HCT116 (cell line): Measurements from ENCODE around the gene LRRC7. TPM values are rescaled to one million over a fixed set of nuclear protein-coding genes. Genes with fewer than 3 reads are reported as not detected.

Source experiments
- ATAC-seq: fragments of 200-7000 bp; cut with Tn5 transposase; 2 replicates; pipeline ENCODE4 v1.9.1; 2020; ENCODE audit warnings: mild to moderate bottlenecking, moderate library complexity
- BruUV-seq: library from RNA; stranded (reverse); fragments of 400-500 nt; replicated peaks from 2 replicates; lab custom pipeline; 2021; lab: Mats Ljungman, UMichigan
- CTCF ChIA-PET: fragments of 300-600 bp; sonication (Branson Sonifier 250); formaldehyde crosslinking; loops from one replicate; lab custom pipeline; 2021; ENCODE audit warnings: antibody characterized with exemption; lab: Charles Lee
- POLR2A ChIA-PET: fragments of 300-600, 350-600 bp; sonication (Branson Sonifier 250); formaldehyde crosslinking; loops from one replicate; lab custom pipeline; 2021; ENCODE audit warnings: antibody characterized with exemption; lab: Charles Lee
- RAD21 ChIA-PET, 2 experiments: fragments of 300-600 bp; sonication (Branson Sonifier 250); formaldehyde crosslinking; loops; one replicate each; lab custom pipeline; 2023; ENCODE audit warnings: low total read pairs in 2 of 2; ENCODE audit not compliant: uncharacterized antibody in 2 of 2, unreplicated experiment in 2 of 2, low non-redundant PET in 1 of 2; lab: Charles Lee
- DNase-seq: peaks from one replicate; pipeline ENCODE4 v3.0.0-alpha.2; 2010; ENCODE audit warnings: low read depth, low spot score
- H2AFZ ChIP-seq: fragments of 200-600 bp; shearing (Covaris generic), sonication (generic); 2 replicates; pipeline ENCODE4 v1.6.1; 2017; ENCODE audit warnings: low read depth, mixed run types, mixed read lengths, antibody characterized with exemption, low read length; ENCODE audit not compliant: poor library complexity, severe bottlenecking
- H3K27ac ChIP-seq: 2 replicates; pipeline ENCODE4 v1.5.1; 2012; ENCODE audit warnings: low read depth, low read length
- H3K27me3 ChIP-seq: fragments of 200-600 bp; sonication (generic); 2 replicates; pipeline ENCODE4 v1.6.1; 2016; ENCODE audit warnings: mixed run types, low read length, mixed read lengths; ENCODE audit not compliant: insufficient read depth
- H3K36me3 ChIP-seq, 2 experiments: fragments of 200-500 bp in 1 of 2; fragments of 200-600 bp in 1 of 2; sonication (Bioruptor generic) in 1 of 2; sonication (generic) in 1 of 2; 2 replicates each; pipeline versions ENCODE4 v1.5.1 to v1.6.1; 2014 to 2016; ENCODE audit warnings: low read length in 2 of 2, inconsistent platforms in 1 of 2, mixed read lengths in 1 of 2, mixed run types in 1 of 2; ENCODE audit not compliant: insufficient read depth in 2 of 2, control insufficient read depth in 1 of 2
- H3K4me1 ChIP-seq, 2 experiments: fragments of 200-600 bp in 1 of 2; sonication (generic) in 1 of 2; 2 replicates each; pipeline versions ENCODE4 v1.5.1 to v1.6.1; 2012 to 2017; ENCODE audit warnings: low read length in 2 of 2, inconsistent platforms in 1 of 2, mild to moderate bottlenecking in 1 of 2, mixed read lengths in 1 of 2, mixed run types in 1 of 2, moderate library complexity in 1 of 2; ENCODE audit not compliant: insufficient read depth in 2 of 2, control insufficient read depth in 1 of 2
- H3K4me2 ChIP-seq: fragments of 200-600 bp; sonication (generic); 2 replicates; pipeline ENCODE4 v1.6.1; 2017; ENCODE audit warnings: mixed run types, low read length, mixed read lengths
- H3K4me3 ChIP-seq, 2 experiments: fragments of 200-600 bp in 1 of 2; sonication (generic) in 1 of 2; replicated peaks in 1 of 2; 2 replicates each; pipeline ENCODE4 v1.5.1; 2011 to 2016; ENCODE audit warnings: low read length in 2 of 2, control low read depth in 1 of 2, low read depth in 1 of 2, mild to moderate bottlenecking in 1 of 2, mixed read lengths in 1 of 2, mixed run types in 1 of 2
- H3K79me2 ChIP-seq: fragments of 200-600 bp; sonication (generic); 2 replicates; pipeline ENCODE4 v1.6.1; 2017; ENCODE audit warnings: mild to moderate bottlenecking, mixed run types, low read length, moderate library complexity, mixed read lengths; ENCODE audit not compliant: insufficient read depth
- H3K9ac ChIP-seq: fragments of 200-600 bp; sonication (generic); 2 replicates; pipeline ENCODE4 v1.6.1; 2016; ENCODE audit warnings: low read length, mixed read lengths
- H3K9me2 ChIP-seq: fragments of 200-600 bp; sonication (generic), shearing (Covaris generic); 2 replicates; pipeline ENCODE4 v1.6.1; 2017; ENCODE audit warnings: mixed run types, mild to moderate bottlenecking, moderate library complexity; ENCODE audit not compliant: insufficient read depth
- H3K9me3 ChIP-seq, 2 experiments: fragments of 200-500 bp in 1 of 2; fragments of 200-600 bp in 1 of 2; sonication (Bioruptor generic) in 1 of 2; sonication (generic) in 1 of 2; 2 replicates each; pipeline ENCODE4 v1.6.1; 2014 to 2017; ENCODE audit warnings: low read length in 2 of 2, mixed read lengths in 2 of 2, inconsistent platforms in 1 of 2, low read depth in 1 of 2, mild to moderate bottlenecking in 1 of 2, mixed run types in 1 of 2, moderate library complexity in 1 of 2; ENCODE audit not compliant: control insufficient read depth in 1 of 2, insufficient read depth in 1 of 2
- H4K20me1 ChIP-seq: fragments of 200-600 bp; sonication (generic), shearing (Covaris generic); 2 replicates; pipeline ENCODE4 v1.6.1; 2017; ENCODE audit warnings: mixed run types, mild to moderate bottlenecking, moderate library complexity; ENCODE audit not compliant: insufficient read depth
- CBX3 ChIP-seq: IDR thresholded peaks from 2 replicates; pipeline ENCODE4 v1.6.1; 2012; ENCODE audit warnings: low read depth
- EGR1 ChIP-seq: IDR thresholded peaks from 2 replicates; pipeline ENCODE4 v1.6.1; 2012; ENCODE audit warnings: low read depth
- ELF1 ChIP-seq: IDR thresholded peaks from 2 replicates; pipeline ENCODE4 v1.6.1; 2012; ENCODE audit warnings: low read depth, borderline replicate concordance
- EZH2 ChIP-seq: fragments of 200-600 bp; sonication (generic); IDR thresholded peaks from 2 replicates; pipeline ENCODE4 v1.6.1; 2017; ENCODE audit warnings: antibody characterized with exemption, mixed run types
- FOSL1 ChIP-seq: IDR thresholded peaks from 2 replicates; pipeline ENCODE4 v1.6.1; 2012; ENCODE audit warnings: low read depth
- JUND ChIP-seq: IDR thresholded peaks from 2 replicates; pipeline ENCODE4 v1.6.1; 2012
- POLR2A ChIP-seq: IDR thresholded peaks from 2 replicates; pipeline ENCODE4 v1.7.0; 2011; ENCODE audit warnings: borderline replicate concordance; ENCODE audit not compliant: insufficient read depth, insufficient read length; ENCODE audit errors: extremely low read depth
- POLR2AphosphoS5 ChIP-seq: IDR thresholded peaks from 2 replicates; pipeline ENCODE4 v1.6.1; 2011; ENCODE audit warnings: mild to moderate bottlenecking, low read depth, low read length, moderate library complexity
- RAD21 ChIP-seq: IDR thresholded peaks from 2 replicates; pipeline ENCODE4 v1.6.1; 2012; ENCODE audit warnings: low read depth, mild to moderate bottlenecking
- SIN3A ChIP-seq: IDR thresholded peaks from 2 replicates; pipeline ENCODE4 v1.6.1; 2012; ENCODE audit warnings: low read depth
- SP1 ChIP-seq: IDR thresholded peaks from 2 replicates; pipeline ENCODE4 v1.6.1; 2012; ENCODE audit warnings: low read depth
- SRF ChIP-seq: IDR thresholded peaks from 2 replicates; pipeline ENCODE4 v1.6.1; 2012; ENCODE audit warnings: low read depth
- YY1 ChIP-seq: IDR thresholded peaks from 2 replicates; pipeline ENCODE4 v1.6.1; 2011; ENCODE audit warnings: low read length, low read depth, moderate library complexity, mild to moderate bottlenecking; ENCODE audit not compliant: insufficient replicate concordance; ENCODE audit errors: extremely low read depth
- ZFX ChIP-seq: fragments of 450-650 bp; IDR thresholded peaks from 2 replicates; pipeline ENCODE4 v1.6.1; 2017
- ZNF274 ChIP-seq: fragments of 200-500 bp; sonication (Bioruptor generic); IDR thresholded peaks from 2 replicates; pipeline ENCODE4 v1.6.1; 2014; ENCODE audit warnings: mild to moderate bottlenecking, low read depth, low read length, inconsistent platforms
- intact Hi-C: fragments of 100-400 bp; cut with micrococcal nuclease; formaldehyde crosslinking; loops from 2 replicates; pipeline ENCODE4 v1.10.0; 2022
- total RNA-seq: library from RNA; stranded (reverse); gene quantifications from one replicate; pipeline ENCODE4 v1.2.1, GENCODE V29; 2021; ENCODE audit not compliant: unreplicated experiment
- TF ChIP-seq, protein P1 (sequence below), 3 experiments: fragments of 200-600 bp in 1 of 3; sonication (generic) in 1 of 3; IDR thresholded peaks in 2 of 3; conservative IDR thresholded peaks in 1 of 3; 2 replicates each; pipeline ENCODE4 v1.5.1; 2012 to 2017; ENCODE audit warnings: low read depth in 2 of 3, low read length in 2 of 3, antibody characterized with exemption in 1 of 3, borderline replicate concordance in 1 of 3, control low read depth in 1 of 3, mild to moderate bottlenecking in 1 of 3, mixed read lengths in 1 of 3, mixed run types in 1 of 3, moderate library complexity in 1 of 3; ENCODE audit not compliant: insufficient read depth in 1 of 3
- TF ChIP-seq, protein P2 (sequence below): IDR thresholded peaks from 2 replicates; pipeline ENCODE4 v1.6.1; 2012
- TF ChIP-seq, protein P3 (sequence below): IDR thresholded peaks from 2 replicates; pipeline ENCODE4 v1.6.1; 2012; ENCODE audit warnings: low read depth

The LRRC7 gene
- total RNA-seq, 1 experiment from 2014 or later, result not detected

DNA sequence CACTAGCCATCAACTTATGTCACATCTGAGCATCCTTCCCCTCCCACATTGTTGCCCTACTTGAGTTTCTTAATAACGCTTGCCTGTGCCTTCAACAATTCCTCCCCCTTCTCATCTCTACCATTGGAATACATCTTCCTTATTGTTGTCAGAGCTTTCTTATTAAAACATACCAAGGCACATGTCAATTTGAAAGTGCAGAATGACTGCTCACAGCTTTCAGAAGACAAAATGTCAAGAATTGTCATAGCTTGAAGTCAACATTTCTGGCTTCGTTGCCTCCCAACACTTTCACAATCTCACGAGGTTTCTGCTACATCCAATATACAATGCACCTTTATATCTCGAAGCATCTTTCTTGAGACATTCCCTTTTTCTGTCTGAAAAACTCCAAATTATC, 279.9 kb downstream of the LRRC7 start:
- Histone ChIP-seq H3K36me3 (no peaks in the 10 kb centered on the region), H3K4me2 (no peak overlapping the region), H3K79me2 (no peaks in the 10 kb centered on the region), H4K20me1 (no peaks in the 10 kb centered on the region; the same call in 1 of the 2 replicates), H3K27ac (no peak overlapping the region), H3K4me1 (no peaks in the 10 kb centered on the region), H3K9me3 (no peaks in the 10 kb centered on the region), H2AFZ (no peak overlapping the region), H3K4me3 (no peak overlapping the region), H3K27me3 (peaks cover 27% of the 10 kb centered on the region), H3K9me2 (no peaks in the 10 kb centered on the region), H3K9ac (no peak overlapping the region)
- RAD21 ChIA-PET, result no interaction called here
- intact Hi-C loops, result no loop called here
- no peak for ATAC-seq
- BruUV-seq, result no TSS peak
- no peak for DNase-seq
- no peak for TF ChIP-seq JUND
- no peak for TF ChIP-seq FOSL1
- TF ChIP-seq POLR2AphosphoS5, result no peak
- no peak for TF ChIP-seq SRF
- CTCF ChIA-PET, result no interaction called here
- POLR2A ChIA-PET, result no interaction called here

DNA sequence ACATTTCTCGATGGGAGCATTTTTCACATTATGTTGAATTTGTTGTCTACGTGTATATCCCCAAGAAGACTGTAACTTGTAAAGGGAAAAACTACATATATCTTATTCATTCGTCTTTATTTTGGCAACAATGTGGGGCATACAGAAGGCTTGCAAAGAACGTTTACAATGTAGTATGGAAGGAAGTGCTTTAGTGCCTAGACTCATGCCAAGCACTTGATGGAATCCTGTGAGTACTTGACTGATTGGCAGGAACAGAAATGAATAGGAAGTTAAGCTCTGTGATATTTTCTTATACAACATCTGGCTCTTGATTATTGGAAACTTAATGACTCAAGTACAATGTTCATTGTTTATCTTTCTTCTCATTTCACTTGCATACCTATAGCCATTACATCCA, 284.4 kb downstream of the LRRC7 start:
- intact Hi-C loops, result no loop called here
- no peak for DNase-seq
- H3K4me3 ChIP-seq, result no peak overlapping the region
- H3K9me3 ChIP-seq, result no peaks in the 10 kb centered on the region
- no peak for ATAC-seq
- H3K27ac ChIP-seq, result no peak overlapping the region
- no peak overlapping the region for H3K4me2 ChIP-seq
- no peaks in the 10 kb centered on the region for H3K79me2 ChIP-seq
- RAD21 ChIA-PET, result no interaction called here
- CTCF ChIA-PET, result no interaction called here
- no peaks in the 10 kb centered on the region for H3K36me3 ChIP-seq
- POLR2A ChIA-PET, result no interaction called here
- BruUV-seq, result no TSS peak
- no peaks in the 10 kb centered on the region; the same call in 1 of the 2 replicates for H4K20me1 ChIP-seq
- H3K9ac ChIP-seq, result no peak overlapping the region
- H3K4me1 ChIP-seq, result no peaks in the 10 kb centered on the region
- H2AFZ ChIP-seq, result no peak overlapping the region
- H3K9me2 ChIP-seq, result no peaks in the 10 kb centered on the region
- H3K27me3 ChIP-seq, result peaks cover 15% of the 10 kb centered on the region
- TF ChIP-seq EGR1 (no peak), EZH2 (no peak), ZFX (no peak), ZNF274 (no peak), SRF (no peak), ELF1 (no peak), RAD21 (no peak), POLR2A (no peak), SP1 (no peak), POLR2AphosphoS5 (no peak), SIN3A (no peak), CBX3 (no peak), YY1 (no peak)
- TF ChIP-seq, protein P1, sequence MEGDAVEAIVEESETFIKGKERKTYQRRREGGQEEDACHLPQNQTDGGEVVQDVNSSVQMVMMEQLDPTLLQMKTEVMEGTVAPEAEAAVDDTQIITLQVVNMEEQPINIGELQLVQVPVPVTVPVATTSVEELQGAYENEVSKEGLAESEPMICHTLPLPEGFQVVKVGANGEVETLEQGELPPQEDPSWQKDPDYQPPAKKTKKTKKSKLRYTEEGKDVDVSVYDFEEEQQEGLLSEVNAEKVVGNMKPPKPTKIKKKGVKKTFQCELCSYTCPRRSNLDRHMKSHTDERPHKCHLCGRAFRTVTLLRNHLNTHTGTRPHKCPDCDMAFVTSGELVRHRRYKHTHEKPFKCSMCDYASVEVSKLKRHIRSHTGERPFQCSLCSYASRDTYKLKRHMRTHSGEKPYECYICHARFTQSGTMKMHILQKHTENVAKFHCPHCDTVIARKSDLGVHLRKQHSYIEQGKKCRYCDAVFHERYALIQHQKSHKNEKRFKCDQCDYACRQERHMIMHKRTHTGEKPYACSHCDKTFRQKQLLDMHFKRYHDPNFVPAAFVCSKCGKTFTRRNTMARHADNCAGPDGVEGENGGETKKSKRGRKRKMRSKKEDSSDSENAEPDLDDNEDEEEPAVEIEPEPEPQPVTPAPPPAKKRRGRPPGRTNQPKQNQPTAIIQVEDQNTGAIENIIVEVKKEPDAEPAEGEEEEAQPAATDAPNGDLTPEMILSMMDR (IDR thresholded peaks at IDR 0.05 in 2 of 3, conservative IDR thresholded peaks at IDR 0.05 in 1 of 3; ENCODE audit: borderline replicate concordance in 1 of 3, insufficient read depth in 1 of 3, low read depth in 2 of 3, low read length in 2 of 3), result no peak
- TF ChIP-seq, protein P2, sequence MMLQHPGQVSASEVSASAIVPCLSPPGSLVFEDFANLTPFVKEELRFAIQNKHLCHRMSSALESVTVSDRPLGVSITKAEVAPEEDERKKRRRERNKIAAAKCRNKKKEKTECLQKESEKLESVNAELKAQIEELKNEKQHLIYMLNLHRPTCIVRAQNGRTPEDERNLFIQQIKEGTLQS, result no peak
- TF ChIP-seq, protein P3, sequence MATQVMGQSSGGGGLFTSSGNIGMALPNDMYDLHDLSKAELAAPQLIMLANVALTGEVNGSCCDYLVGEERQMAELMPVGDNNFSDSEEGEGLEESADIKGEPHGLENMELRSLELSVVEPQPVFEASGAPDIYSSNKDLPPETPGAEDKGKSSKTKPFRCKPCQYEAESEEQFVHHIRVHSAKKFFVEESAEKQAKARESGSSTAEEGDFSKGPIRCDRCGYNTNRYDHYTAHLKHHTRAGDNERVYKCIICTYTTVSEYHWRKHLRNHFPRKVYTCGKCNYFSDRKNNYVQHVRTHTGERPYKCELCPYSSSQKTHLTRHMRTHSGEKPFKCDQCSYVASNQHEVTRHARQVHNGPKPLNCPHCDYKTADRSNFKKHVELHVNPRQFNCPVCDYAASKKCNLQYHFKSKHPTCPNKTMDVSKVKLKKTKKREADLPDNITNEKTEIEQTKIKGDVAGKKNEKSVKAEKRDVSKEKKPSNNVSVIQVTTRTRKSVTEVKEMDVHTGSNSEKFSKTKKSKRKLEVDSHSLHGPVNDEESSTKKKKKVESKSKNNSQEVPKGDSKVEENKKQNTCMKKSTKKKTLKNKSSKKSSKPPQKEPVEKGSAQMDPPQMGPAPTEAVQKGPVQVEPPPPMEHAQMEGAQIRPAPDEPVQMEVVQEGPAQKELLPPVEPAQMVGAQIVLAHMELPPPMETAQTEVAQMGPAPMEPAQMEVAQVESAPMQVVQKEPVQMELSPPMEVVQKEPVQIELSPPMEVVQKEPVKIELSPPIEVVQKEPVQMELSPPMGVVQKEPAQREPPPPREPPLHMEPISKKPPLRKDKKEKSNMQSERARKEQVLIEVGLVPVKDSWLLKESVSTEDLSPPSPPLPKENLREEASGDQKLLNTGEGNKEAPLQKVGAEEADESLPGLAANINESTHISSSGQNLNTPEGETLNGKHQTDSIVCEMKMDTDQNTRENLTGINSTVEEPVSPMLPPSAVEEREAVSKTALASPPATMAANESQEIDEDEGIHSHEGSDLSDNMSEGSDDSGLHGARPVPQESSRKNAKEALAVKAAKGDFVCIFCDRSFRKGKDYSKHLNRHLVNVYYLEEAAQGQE, result no peak
